H9 (cell line): ENCODE data around the gene GSTP1. TPM values are rescaled to one million over a fixed set of nuclear protein-coding genes. Genes with fewer than 3 reads are reported as not detected.

Source experiments
- DNase-seq: peaks from one replicate; pipeline ENCODE4 v3.0.0-alpha.2; 2017
- H2AFZ ChIP-seq: one replicate; pipeline ENCODE4 v1.6.1; 2013; ENCODE audit warnings: mild to moderate bottlenecking, low read length, control low read depth, moderate library complexity
- H2AK5ac ChIP-seq: 2 replicates; pipeline ENCODE4 v1.6.1; 2013; ENCODE audit warnings: low read length, control low read depth, mixed read lengths; ENCODE audit not compliant: insufficient read length
- H2BK120ac ChIP-seq: one replicate; pipeline ENCODE4 v1.6.1; 2013; ENCODE audit warnings: low read depth, mild to moderate bottlenecking, low read length, control low read depth, inconsistent platforms; ENCODE audit not compliant: poor library complexity, severe bottlenecking
- H2BK12ac ChIP-seq: 2 replicates; pipeline ENCODE4 v1.6.1; 2013; ENCODE audit warnings: low read length, control low read depth, mixed read lengths, low read depth; ENCODE audit not compliant: insufficient read length
- H2BK15ac ChIP-seq: 2 replicates; pipeline ENCODE4 v1.6.1; 2013; ENCODE audit warnings: low read depth, low read length, control low read depth
- H2BK20ac ChIP-seq: one replicate; pipeline ENCODE4 v1.6.1; 2013; ENCODE audit warnings: low read depth, mild to moderate bottlenecking, low read length, control low read depth, inconsistent platforms; ENCODE audit not compliant: poor library complexity, severe bottlenecking
- H2BK5ac ChIP-seq: 2 replicates; pipeline ENCODE4 v1.6.1; 2013; ENCODE audit warnings: low read length, control low read depth, mixed read lengths; ENCODE audit not compliant: insufficient read length
- H3K14ac ChIP-seq: 2 replicates; pipeline ENCODE4 v1.6.1; 2013; ENCODE audit warnings: low read length, control low read depth; ENCODE audit not compliant: insufficient read depth
- H3K18ac ChIP-seq: 2 replicates; pipeline ENCODE4 v1.6.1; 2013; ENCODE audit warnings: low read depth, mild to moderate bottlenecking, mixed read lengths, low read length, control low read depth; ENCODE audit not compliant: insufficient read length
- H3K23ac ChIP-seq: 2 replicates; pipeline ENCODE4 v1.6.1; 2013; ENCODE audit warnings: low read length, control low read depth, mixed read lengths, low read depth; ENCODE audit not compliant: insufficient read length
- H3K23me2 ChIP-seq: 2 replicates; pipeline ENCODE4 v1.6.1; 2013; ENCODE audit warnings: low read depth, mild to moderate bottlenecking, mixed read lengths, low read length, control low read depth; ENCODE audit not compliant: insufficient read length, poor library complexity, severe bottlenecking
- H3K27ac ChIP-seq: 2 replicates; pipeline ENCODE4 v1.5.1; 2013; ENCODE audit warnings: low read length, control low read depth, mixed read lengths, low read depth; ENCODE audit not compliant: insufficient read length
- H3K27me3 ChIP-seq: 2 replicates; pipeline ENCODE4 v1.6.1; 2013; ENCODE audit warnings: low read length, control low read depth, inconsistent platforms; ENCODE audit not compliant: insufficient read depth
- H3K4ac ChIP-seq: 2 replicates; pipeline ENCODE4 v1.6.1; 2013; ENCODE audit warnings: low read depth, mild to moderate bottlenecking, control low read depth, inconsistent platforms, low read length, moderate library complexity
- H3K4me1 ChIP-seq: 2 replicates; pipeline ENCODE4 v1.6.1; 2013; ENCODE audit warnings: low read length, control low read depth, inconsistent platforms; ENCODE audit not compliant: insufficient read depth
- H3K4me2 ChIP-seq: 2 replicates; pipeline ENCODE4 v1.6.1; 2013; ENCODE audit warnings: low read length, control low read depth, mixed read lengths; ENCODE audit not compliant: insufficient read length, insufficient read depth
- H3K56ac ChIP-seq: 2 replicates; pipeline ENCODE4 v1.6.1; 2013; ENCODE audit warnings: low read depth, mild to moderate bottlenecking, mixed read lengths, low read length, control low read depth; ENCODE audit not compliant: insufficient read length
- H3K79me1 ChIP-seq: 2 replicates; pipeline ENCODE4 v1.6.1; 2013; ENCODE audit warnings: low read depth, mild to moderate bottlenecking, moderate library complexity, low read length, control low read depth, inconsistent platforms; ENCODE audit not compliant: insufficient read depth, poor library complexity, severe bottlenecking
- H3K79me2 ChIP-seq: 2 replicates; pipeline ENCODE4 v1.6.1; 2013; ENCODE audit warnings: low read length, control low read depth, inconsistent platforms; ENCODE audit not compliant: insufficient read depth
- H3K9ac ChIP-seq: 2 replicates; pipeline ENCODE4 v1.6.1; 2013; ENCODE audit warnings: low read length, control low read depth, mixed read lengths; ENCODE audit not compliant: insufficient read length; ENCODE audit errors: extremely low read depth
- H3K9me3 ChIP-seq: one replicate; pipeline ENCODE4 v1.6.1; 2013; ENCODE audit warnings: low read depth, low read length, inconsistent platforms; ENCODE audit not compliant: control insufficient read depth
- H3T11ph ChIP-seq: one replicate; pipeline ENCODE4 v1.6.1; 2013; ENCODE audit warnings: mild to moderate bottlenecking, low read length, control low read depth, inconsistent platforms
- H4K20me1 ChIP-seq: one replicate; pipeline ENCODE4 v1.6.1; 2013; ENCODE audit not compliant: control insufficient read depth, insufficient read length, insufficient read depth
- H4K5ac ChIP-seq: 2 replicates; pipeline ENCODE4 v1.6.1; 2013; ENCODE audit warnings: low read depth, mild to moderate bottlenecking, mixed read lengths, low read length, control low read depth; ENCODE audit not compliant: insufficient read length
- H4K8ac ChIP-seq: replicated peaks from 2 replicates; pipeline ENCODE4 v1.6.1; 2013; ENCODE audit warnings: low read length, control low read depth, mixed read lengths, low read depth; ENCODE audit not compliant: insufficient read length
- H4K91ac ChIP-seq: 2 replicates; pipeline ENCODE4 v1.6.1; 2013; ENCODE audit warnings: low read depth, mild to moderate bottlenecking, moderate library complexity, mixed read lengths, low read length, control low read depth; ENCODE audit not compliant: insufficient read length
- H3K27ac Mint-ChIP-seq, 3 experiments: 2 replicates in 2 of 3; 3 replicates in 1 of 3; pipeline ENCODE4 v1.8.0; 2020 to 2021; ENCODE audit warnings: mixed read lengths in 3 of 3, mild to moderate bottlenecking in 1 of 3, moderate library complexity in 1 of 3
- H3K27me3 Mint-ChIP-seq: 2 replicates; pipeline ENCODE4 v1.8.0; 2021; ENCODE audit warnings: low read depth, mild to moderate bottlenecking, moderate library complexity, mixed read lengths
- H3K36me3 Mint-ChIP-seq, 3 experiments: 2 replicates in 2 of 3; 3 replicates in 1 of 3; pipeline ENCODE4 v1.8.0; 2020 to 2021; ENCODE audit warnings: low read depth in 3 of 3, mixed read lengths in 3 of 3; ENCODE audit not compliant: insufficient read depth in 1 of 3
- H3K4me1 Mint-ChIP-seq, 2 experiments: 2 replicates each; pipeline ENCODE4 v1.8.0; 2020; ENCODE audit warnings: mixed read lengths in 2 of 2
- H3K4me3 Mint-ChIP-seq, 2 experiments: 2 replicates in 1 of 2; 3 replicates in 1 of 2; pipeline ENCODE4 v1.8.0; 2020 to 2021; ENCODE audit warnings: mild to moderate bottlenecking in 2 of 2, mixed read lengths in 2 of 2, moderate library complexity in 1 of 2
- H3K9me3 Mint-ChIP-seq, 2 experiments: 2 replicates in 1 of 2; 3 replicates in 1 of 2; pipeline ENCODE4 v1.8.0; 2020; ENCODE audit warnings: mild to moderate bottlenecking in 2 of 2, mixed read lengths in 2 of 2, moderate library complexity in 1 of 2
- CTCF ChIP-seq: fragments of 200-600 bp; sonication (generic); conservative IDR thresholded peaks from 3 replicates; pipeline ENCODE4 v1.8.0; 2021; ENCODE audit warnings: antibody characterized with exemption, mild to moderate bottlenecking
- WGBS: extraction: QIAGEN DNeasy Blood & Tissue Kit; methylation state at CpG from one replicate; pipeline ENCODE4 v1.1.7; 2013; ENCODE audit warnings: missing lambda C conversion rate, low lambda C conversion rate, mixed read lengths; ENCODE audit not compliant: insufficient read length; ENCODE audit errors: extremely low coverage; 5-methylcytosine and 5-hydroxymethylcytosine counted together
- total RNA-seq: library from RNA; stranded (reverse); gene quantifications from 2 replicates; pipeline ENCODE4 v1.2.1, GENCODE V29; 2021

GSTP1 gene
- total RNA-seq, 1 experiment from 2014 or later: 1,469 TPM

GRCh38 chr11:67627441-67627811 is 43.8 kb downstream of the GSTP1 start:
- no peaks in the 10 kb centered on the region for H3K9me3 ChIP-seq
- no peak overlapping the region for H2BK5ac ChIP-seq
- no peak overlapping the region for H2AK5ac ChIP-seq
- H3K23me2 ChIP-seq: no peaks in the 10 kb centered on the region
- no peak overlapping the region for H3K23ac ChIP-seq
- H3K79me2 ChIP-seq: no peaks in the 10 kb centered on the region
- H4K8ac ChIP-seq: no peak overlapping the region
- H3T11ph ChIP-seq: no peak overlapping the region
- no peaks in the 10 kb centered on the region; the same call in 1 of the 2 replicates for H3K4me1 ChIP-seq
- Mint-ChIP-seq H3K27ac (peak overlapping the region in 1 of 3 experiments; percentile 92; a peak in 2 of 7 replicates), H3K36me3 (peaks cover 20 to 34% (median 31%) of the 10 kb centered on the region in 3 experiments), H3K4me1 (peaks cover 42 to 53% of the 10 kb centered on the region in 2 experiments), H3K27me3 (peaks cover 15% of the 10 kb centered on the region), H3K9me3 (peaks cover 0 to 6% of the 10 kb centered on the region in 2 experiments; a peak in 3 of 5 replicates), H3K4me3 (no peak overlapping the region)
- H3K4me2 ChIP-seq: no peak overlapping the region
- H3K14ac ChIP-seq: no peak overlapping the region
- no peak for DNase-seq
- no peak overlapping the region for H2BK12ac ChIP-seq
- no peak overlapping the region for H3K9ac ChIP-seq
- no peak overlapping the region for H2AFZ ChIP-seq
- peak overlapping the region; percentile 53 for H3K27ac ChIP-seq
- no peak overlapping the region for H4K91ac ChIP-seq
- no peak overlapping the region for H3K4ac ChIP-seq
- no peak overlapping the region for H2BK15ac ChIP-seq
- H2BK120ac ChIP-seq: no peak overlapping the region
- H2BK20ac ChIP-seq: no peak overlapping the region
- WGBS: no CpG with 5 or more reads among the region's 6 CpGs
- no peaks in the 10 kb centered on the region for H3K27me3 ChIP-seq
- no peak overlapping the region for H4K5ac ChIP-seq
- TF ChIP-seq CTCF: no peak
- H3K56ac ChIP-seq: no peak overlapping the region
- no peaks in the 10 kb centered on the region for H4K20me1 ChIP-seq
- H3K18ac ChIP-seq: no peak overlapping the region
- no peaks in the 10 kb centered on the region for H3K79me1 ChIP-seq
